Activated T-cell treated with anti-CD3 and anti-CD28 coated beads for 1 hour (primary cell): ENCODE measurements around the gene SBF2.

Source experiments
- DNase-seq: peaks from one replicate; pipeline ENCODE4 v3.0.0-alpha.2; 2020; ENCODE audit warnings: low read depth

Gene SBF2

DNA sequence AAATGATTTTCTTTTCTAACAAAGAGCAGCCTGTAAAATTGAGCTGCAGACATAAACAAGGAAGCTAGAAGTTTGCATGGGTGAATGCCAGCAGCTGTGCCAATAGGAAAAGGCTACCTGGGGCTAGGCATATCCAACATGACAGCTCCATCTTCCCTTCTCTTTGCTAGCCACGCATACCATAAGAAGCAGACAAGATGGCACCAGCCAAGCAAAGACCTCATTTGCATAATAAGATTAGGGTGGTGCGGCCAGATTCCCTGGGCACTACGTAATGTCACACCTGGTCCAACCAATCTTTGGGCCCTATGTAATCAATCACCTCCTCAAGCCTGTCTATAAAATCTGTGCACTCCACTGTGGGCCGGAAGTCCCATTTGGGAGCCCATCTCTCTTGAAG, 521.8 kb downstream of the SBF2 start:
- no peak for DNase-seq

DNA sequence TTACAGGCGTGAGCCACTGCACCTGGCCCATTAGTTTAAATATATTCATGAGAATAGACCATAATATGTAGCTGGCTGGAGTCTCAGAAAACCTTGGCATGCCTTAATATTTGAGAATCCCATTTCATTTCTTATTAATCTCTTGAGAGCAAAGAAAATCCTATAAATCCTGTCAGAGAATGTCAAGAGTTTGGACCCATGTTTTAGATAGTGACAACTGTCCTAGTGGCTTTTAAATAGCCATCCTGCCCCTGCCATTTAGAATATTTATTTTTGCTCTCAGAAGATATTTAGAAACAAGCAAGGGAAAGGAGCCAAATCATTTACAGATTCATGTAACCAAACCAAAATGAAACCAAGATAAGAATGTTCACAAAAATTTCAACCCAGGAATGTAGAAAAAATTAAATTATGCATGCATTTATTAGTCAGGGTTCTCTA, 522.9 kb downstream of the SBF2 start:
- DNase-seq, result no peak

- DNase-seq, result no peak
Measured at GRCh38 chr11:9769621-9770020, 524.4 kb downstream of the SBF2 start.

DNA sequence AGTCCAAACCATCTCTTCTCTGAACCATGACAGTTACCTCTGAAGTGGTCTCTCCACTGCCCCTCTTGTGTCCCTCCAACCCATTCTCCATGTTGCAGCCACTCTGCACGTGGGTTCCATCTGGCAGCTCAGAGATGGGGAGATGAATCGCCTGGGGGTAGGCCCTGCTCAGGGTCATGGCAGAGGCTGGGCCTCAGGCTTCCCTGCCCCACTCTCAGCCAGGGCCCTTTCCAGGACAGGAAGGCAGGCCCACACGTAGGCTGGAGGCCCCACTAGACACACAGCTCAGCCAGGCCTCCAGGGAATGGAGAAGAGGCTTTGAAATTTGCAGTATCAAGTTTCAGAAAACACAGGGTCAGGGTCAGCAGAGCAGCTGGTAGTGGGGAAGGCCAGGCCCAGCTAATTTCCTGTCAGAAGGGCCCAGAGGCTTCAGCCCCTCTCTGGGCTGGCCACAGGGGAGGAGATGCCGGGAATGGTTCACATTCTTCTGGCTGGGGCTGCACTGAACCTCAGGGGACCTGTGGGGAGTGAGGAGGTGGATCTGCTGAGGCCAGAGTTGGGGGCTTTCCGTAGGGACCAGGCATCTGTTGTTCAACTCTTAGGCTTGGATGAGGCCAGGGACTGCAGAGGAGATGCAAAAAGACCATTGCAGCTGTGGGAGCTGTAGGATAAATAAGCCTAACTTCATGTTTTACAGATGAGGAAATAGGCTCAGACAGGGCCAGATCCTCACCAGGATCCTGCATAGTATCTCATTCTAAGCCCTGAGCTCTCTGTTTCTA, 528.5 kb downstream of the SBF2 start:
- DNase-seq, result no peak

GRCh38 chr11:9763301-9763700, 530.7 kb downstream of the SBF2 start:
- DNase-seq, result no peak

DNA sequence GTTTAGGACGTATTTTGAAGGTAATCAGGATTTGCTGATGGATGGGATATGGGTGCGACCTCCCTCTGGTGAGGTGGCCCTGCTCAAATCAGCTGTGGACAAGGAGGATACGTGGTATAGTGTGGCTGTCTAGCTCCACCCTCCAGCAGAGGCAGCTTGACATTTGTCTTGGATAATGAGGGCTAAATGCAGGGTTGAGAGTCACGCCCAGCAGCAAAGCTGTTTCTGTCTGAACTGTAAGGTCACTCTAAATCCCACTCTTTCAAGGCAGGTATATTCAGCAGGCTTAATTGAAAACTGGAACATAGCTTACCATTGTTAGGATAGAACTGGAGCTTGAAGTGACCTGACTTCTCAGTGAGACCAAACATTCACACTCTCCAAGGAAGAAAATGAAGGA, 531.5 kb downstream of the SBF2 start:
- no peak for DNase-seq

- no peak for DNase-seq
Measured at GRCh38 chr11:9761441-9761945, 532.5 kb downstream of the SBF2 start.

DNA sequence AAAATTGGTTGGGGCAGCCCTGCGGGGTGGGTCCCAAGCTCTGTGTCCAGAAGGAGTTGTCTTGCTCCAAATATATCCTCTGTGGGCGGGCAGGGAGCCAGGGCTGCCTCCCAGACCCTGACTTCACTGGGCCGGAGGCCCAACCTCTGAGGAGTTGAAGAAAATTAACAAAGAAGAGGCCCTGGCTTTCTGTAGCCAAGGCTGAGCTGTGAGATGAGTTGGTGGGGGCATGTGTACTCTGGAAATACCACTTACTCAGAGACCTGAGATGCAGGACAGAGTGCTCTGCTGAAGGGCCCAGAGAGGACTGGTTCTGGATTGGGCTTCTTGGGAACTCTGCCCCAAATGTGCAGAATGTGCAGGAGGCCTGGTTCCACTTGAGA, 533.8 kb downstream of the SBF2 start:
- no peak for DNase-seq

- DNase-seq, result peak; percentile 78
Measured at GRCh38 chr11:9759519-9760192, 534.4 kb downstream of the SBF2 start.

DNA sequence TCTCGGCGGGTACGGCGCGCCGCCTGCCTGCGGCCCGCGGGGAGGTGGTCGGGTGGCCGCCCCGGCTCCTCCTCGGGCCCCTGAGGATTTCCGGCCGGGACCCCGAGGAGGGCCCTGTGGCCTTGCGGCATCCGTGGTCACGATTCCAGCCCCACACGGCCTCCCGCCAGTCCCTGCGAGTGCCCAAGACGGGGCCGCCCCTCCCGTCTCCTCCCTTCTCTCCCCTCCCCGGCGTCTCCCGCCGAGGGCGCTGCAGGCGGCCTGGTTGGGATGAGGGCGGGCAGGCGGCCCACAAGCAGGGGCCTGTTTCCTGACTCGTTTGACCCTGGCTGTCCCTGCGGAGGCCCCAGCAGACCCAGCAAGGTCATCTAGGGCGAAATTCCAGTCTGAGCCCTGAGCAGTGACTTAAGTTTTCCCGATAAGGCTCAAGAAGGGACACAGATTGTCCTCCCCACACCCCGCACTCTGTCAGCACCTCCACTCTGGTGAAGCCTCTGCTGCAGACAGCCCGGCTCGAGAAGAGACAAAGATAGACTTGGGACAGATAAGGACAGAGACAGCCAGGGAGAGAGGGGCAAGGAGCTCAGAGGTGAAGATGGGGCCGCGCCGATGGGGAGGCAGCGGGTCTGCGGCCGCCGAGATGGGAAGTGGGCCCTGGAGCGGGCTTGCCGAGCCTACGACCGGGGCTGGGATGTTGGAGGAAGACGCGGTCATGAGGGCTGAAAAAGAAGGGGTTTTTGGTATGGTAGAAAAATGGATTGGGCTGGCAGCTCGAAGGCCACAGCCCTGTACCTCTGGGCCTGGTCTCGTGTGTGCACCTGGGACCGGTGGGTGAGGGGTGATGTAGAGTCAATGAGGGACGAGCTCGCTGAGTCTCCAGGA, 535.1 kb downstream of the SBF2 start:
- DNase-seq, result peak; percentile 17

DNA sequence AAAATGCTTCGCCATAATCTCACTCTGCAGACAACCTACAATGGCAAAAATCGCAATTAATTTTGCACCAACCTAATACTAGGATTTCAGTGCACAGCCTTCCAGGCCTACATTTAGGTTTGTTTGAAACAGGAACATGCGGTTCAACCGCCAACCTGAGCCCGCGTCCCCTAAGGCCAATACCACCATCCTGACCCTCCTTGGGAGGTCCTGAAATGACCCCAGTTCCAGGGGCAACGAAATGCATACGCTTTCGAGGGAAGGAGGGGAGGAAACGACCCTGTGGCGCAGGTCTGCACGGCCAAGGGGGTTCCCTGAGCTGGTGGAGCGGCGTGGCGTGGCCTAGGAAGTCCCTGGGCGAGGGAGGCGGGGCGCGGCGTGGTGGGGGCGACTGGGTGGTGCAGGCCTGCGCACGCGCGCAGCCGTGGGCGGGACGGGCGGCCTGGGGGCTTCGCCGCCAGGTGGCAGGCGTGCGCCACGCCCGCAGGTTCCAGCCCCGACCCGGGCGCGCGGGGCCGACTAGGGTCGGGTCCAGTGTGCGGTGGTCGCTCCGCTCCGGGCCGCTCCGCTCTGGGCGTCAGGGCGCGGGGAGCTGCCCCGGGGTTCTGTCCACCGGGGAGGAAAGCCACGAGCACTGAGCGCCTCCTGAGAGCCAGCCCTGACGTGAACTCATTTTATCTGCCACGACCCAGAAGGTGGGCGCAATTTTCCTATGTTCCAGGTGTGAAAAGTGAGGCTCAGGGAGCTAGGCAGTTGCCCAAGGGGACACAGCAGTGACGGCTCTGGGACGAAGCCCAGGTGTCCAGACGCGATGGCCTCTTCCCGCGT, 536.0 kb downstream of the SBF2 start:
- peak; percentile 92 for DNase-seq

- DNase-seq, result no peak
Measured at GRCh38 chr11:9756878-9757277, 537.1 kb downstream of the SBF2 start.

GRCh38 chr11:9756461-9756860, 537.6 kb downstream of the SBF2 start:
- DNase-seq, result no peak

GRCh38 chr11:9755561-9756185, 538.3 kb downstream of the SBF2 start:
- no peak for DNase-seq

DNA sequence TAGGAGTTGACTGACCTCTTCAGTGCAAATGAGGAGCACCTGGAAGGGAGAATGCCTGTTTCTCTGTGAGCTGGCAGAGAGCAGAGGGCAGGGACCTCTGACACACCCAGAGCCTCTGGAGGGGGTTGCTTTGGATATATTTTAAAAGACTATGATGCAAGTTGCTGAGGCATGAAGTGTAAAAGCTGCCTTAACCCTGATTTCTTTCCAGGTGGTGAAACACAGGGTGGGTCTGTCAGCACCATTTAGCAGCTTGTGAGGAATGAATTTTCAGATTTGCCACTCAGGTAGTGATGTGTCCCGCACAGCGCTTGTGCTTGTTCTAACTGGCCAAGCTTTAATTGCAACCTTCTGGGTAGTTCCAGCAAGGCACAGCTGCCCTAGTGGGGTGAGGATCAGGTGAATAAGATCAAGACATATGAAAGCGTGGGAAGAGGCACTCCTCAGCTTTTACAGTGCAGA, 540.0 kb downstream of the SBF2 start:
- DNase-seq, result no peak

- no peak for DNase-seq
Measured at GRCh38 chr11:9753021-9753420, 541.0 kb downstream of the SBF2 start.

- DNase-seq, result no peak
Measured at GRCh38 chr11:9752091-9752490, 541.9 kb downstream of the SBF2 start.

- no peak for DNase-seq
Measured at GRCh38 chr11:9750551-9750950, 543.5 kb downstream of the SBF2 start.

GRCh38 chr11:9748361-9748970, 545.6 kb downstream of the SBF2 start:
- peak; percentile 22 for DNase-seq

DNA sequence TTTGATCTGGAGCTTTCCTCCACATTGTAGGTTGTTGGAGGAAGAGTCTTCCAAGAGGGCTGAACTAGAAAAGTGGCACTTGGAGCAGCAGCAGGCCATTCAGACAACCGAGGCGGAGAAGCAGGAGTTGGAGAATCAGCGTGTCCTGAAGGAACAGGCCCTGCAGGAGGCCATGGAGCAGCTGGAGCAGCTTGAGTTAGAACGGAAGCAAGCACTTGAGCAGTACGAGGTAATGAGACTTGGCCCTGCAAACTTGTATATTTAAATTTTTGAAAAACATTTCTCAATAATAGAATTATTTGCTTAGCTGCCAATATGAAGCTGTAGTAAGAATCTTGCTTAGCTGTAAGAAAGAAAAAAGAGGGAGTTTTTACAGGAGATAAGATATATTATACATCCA, 546.2 kb downstream of the SBF2 start:
- DNase-seq, result no peak

GRCh38 chr11:9747229-9747628, 546.8 kb downstream of the SBF2 start:
- no peak for DNase-seq
